Measurements from ENCODE around the gene PDE4D.

DNA sequence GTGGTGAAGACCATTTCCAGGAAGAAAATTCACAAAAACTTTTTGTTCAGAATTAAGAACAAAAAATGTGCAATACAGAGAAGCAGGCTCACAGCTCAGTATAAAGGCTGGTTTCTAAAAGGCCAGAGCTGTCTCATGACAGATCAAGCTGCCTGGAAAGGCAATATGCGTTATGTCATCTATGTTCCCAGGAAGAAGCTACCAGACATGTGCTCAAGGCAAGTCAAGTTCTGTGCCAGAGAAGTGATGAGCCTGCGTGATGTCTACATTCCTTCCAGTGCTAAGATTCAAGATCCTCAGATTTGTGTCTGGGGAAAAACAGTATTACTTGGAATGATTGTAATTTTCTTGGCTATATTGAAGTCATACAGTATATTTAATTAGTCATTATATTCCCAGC, 104.3 kb downstream of the PDE4D start:
- TF ChIP-seq, protein P1, sequence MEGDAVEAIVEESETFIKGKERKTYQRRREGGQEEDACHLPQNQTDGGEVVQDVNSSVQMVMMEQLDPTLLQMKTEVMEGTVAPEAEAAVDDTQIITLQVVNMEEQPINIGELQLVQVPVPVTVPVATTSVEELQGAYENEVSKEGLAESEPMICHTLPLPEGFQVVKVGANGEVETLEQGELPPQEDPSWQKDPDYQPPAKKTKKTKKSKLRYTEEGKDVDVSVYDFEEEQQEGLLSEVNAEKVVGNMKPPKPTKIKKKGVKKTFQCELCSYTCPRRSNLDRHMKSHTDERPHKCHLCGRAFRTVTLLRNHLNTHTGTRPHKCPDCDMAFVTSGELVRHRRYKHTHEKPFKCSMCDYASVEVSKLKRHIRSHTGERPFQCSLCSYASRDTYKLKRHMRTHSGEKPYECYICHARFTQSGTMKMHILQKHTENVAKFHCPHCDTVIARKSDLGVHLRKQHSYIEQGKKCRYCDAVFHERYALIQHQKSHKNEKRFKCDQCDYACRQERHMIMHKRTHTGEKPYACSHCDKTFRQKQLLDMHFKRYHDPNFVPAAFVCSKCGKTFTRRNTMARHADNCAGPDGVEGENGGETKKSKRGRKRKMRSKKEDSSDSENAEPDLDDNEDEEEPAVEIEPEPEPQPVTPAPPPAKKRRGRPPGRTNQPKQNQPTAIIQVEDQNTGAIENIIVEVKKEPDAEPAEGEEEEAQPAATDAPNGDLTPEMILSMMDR (IDR thresholded peaks at IDR 0.05; ENCODE audit: insufficient read depth, low read depth, low read length): no peak
- TF ChIP-seq EZH2 (IDR thresholded peaks at IDR 0.05; ENCODE audit: insufficient read depth, low read length): no peak

Data from astrocyte (in vitro differentiated cells and primary cell).